Liver (tissue), 9 donors: ENCODE results near the gene ZMYND19. TPM values are rescaled to one million over a fixed set of nuclear protein-coding genes. Genes with fewer than 3 reads are reported as not detected.

Experiments used
- DNase-seq: peaks from one replicate; pipeline ENCODE4 v3.0.0-alpha.2; 2017; ENCODE audit warnings: low spot score
- H3K27ac ChIP-seq, 2 donors: one replicate each; pipeline ENCODE4 v1.7.0; 2013; ENCODE audit warnings: inconsistent platforms in 2 of 2, low read length in 2 of 2, control low read depth in 1 of 2, low read depth in 1 of 2, mild to moderate bottlenecking in 1 of 2
- H3K27me3 ChIP-seq, 4 donors: one replicate each; pipeline versions ENCODE4 v1.6.1 to v1.7.0; 2013; ENCODE audit warnings: low read length in 3 of 4, inconsistent platforms in 1 of 4, mild to moderate bottlenecking in 1 of 4, moderate library complexity in 1 of 4; ENCODE audit not compliant: control insufficient read depth in 4 of 4, insufficient read depth in 4 of 4
- H3K36me3 ChIP-seq, 4 donors: one replicate each; pipeline versions ENCODE4 v1.6.1 to v1.7.0; 2013; ENCODE audit warnings: low read length in 3 of 4, mild to moderate bottlenecking in 3 of 4, low read depth in 1 of 4, moderate library complexity in 1 of 4; ENCODE audit not compliant: control insufficient read depth in 4 of 4, insufficient read depth in 3 of 4
- H3K4me1 ChIP-seq, 4 donors: one replicate each; pipeline versions ENCODE4 v1.6.1 to v1.7.0; 2013; ENCODE audit warnings: low read length in 3 of 4, mild to moderate bottlenecking in 3 of 4, moderate library complexity in 1 of 4; ENCODE audit not compliant: control insufficient read depth in 4 of 4, insufficient read depth in 4 of 4
- H3K4me3 ChIP-seq, 3 donors: one replicate each; pipeline versions ENCODE4 v1.6.1 to v1.7.0; 2013; ENCODE audit warnings: low read length in 3 of 3, control low read depth in 1 of 3, low read depth in 1 of 3, mild to moderate bottlenecking in 1 of 3
- H3K9ac ChIP-seq, 2 donors: one replicate each; pipeline ENCODE4 v1.7.0; 2013; ENCODE audit warnings: low read length in 2 of 2, mild to moderate bottlenecking in 2 of 2, moderate library complexity in 2 of 2, control low read depth in 1 of 2, low read depth in 1 of 2
- H3K9me3 ChIP-seq, 4 donors: one replicate each; pipeline versions ENCODE4 v1.6.1 to v1.7.0; 2013; ENCODE audit warnings: low read length in 3 of 4; ENCODE audit not compliant: control insufficient read depth in 4 of 4
- ATF3 ChIP-seq: IDR thresholded peaks from 2 replicates; pipeline ENCODE4 v1.6.1; 2016; ENCODE audit warnings: antibody characterized with exemption
- EGR1 ChIP-seq, 2 donors: IDR thresholded peaks; 2 replicates each; pipeline ENCODE4 v1.6.1; 2016 to 2018; ENCODE audit warnings: antibody characterized with exemption in 2 of 2, low read depth in 2 of 2
- FOXA1 ChIP-seq: IDR thresholded peaks from 2 replicates; pipeline ENCODE4 v1.6.1; 2016; ENCODE audit warnings: antibody characterized with exemption
- FOXA2 ChIP-seq: IDR thresholded peaks from 2 replicates; pipeline ENCODE4 v1.6.1; 2016; ENCODE audit warnings: antibody characterized with exemption
- HNF4A ChIP-seq, 2 donors: conservative IDR thresholded peaks; 2 replicates each; pipeline ENCODE4 v1.6.1; 2016; ENCODE audit warnings: antibody characterized with exemption in 2 of 2, mild to moderate bottlenecking in 2 of 2
- HNF4G ChIP-seq: IDR thresholded peaks from 2 replicates; pipeline ENCODE4 v1.6.1; 2016; ENCODE audit warnings: antibody characterized with exemption
- JUND ChIP-seq, 2 donors: IDR thresholded peaks; 2 replicates each; pipeline ENCODE4 v1.6.1; 2016; ENCODE audit warnings: antibody characterized with exemption in 2 of 2
- MAX ChIP-seq: IDR thresholded peaks from 2 replicates; pipeline ENCODE4 v1.6.1; 2016; ENCODE audit warnings: antibody characterized with exemption
- RAD21 ChIP-seq, 2 donors: IDR thresholded peaks; 2 replicates each; pipeline ENCODE4 v1.6.1; 2016; ENCODE audit warnings: antibody characterized with exemption in 2 of 2, mild to moderate bottlenecking in 2 of 2
- REST ChIP-seq: IDR thresholded peaks from 2 replicates; pipeline ENCODE4 v1.6.1; 2016; ENCODE audit warnings: antibody characterized with exemption, mild to moderate bottlenecking
- RXRA ChIP-seq, 2 donors: IDR thresholded peaks; 2 replicates each; pipeline ENCODE4 v1.6.1; 2017 to 2018; ENCODE audit warnings: antibody characterized with exemption in 2 of 2, mild to moderate bottlenecking in 1 of 2
- TAF1 ChIP-seq: conservative IDR thresholded peaks from 2 replicates; pipeline ENCODE4 v1.6.1; 2016; ENCODE audit warnings: antibody characterized with exemption, mild to moderate bottlenecking
- YY1 ChIP-seq: IDR thresholded peaks from 2 replicates; pipeline ENCODE4 v1.6.1; 2016; ENCODE audit warnings: antibody characterized with exemption, mild to moderate bottlenecking
- ZBTB33 ChIP-seq: IDR thresholded peaks from 2 replicates; pipeline ENCODE4 v1.6.1; 2016; ENCODE audit warnings: antibody characterized with exemption
- WGBS: extraction: QIAGEN DNeasy Blood & Tissue Kit; methylation state at CpG from one replicate; pipeline ENCODE4 v1.1.7; 2013; 5-methylcytosine and 5-hydroxymethylcytosine counted together
- polyA plus RNA-seq, 2 donors: library from polyadenylated mRNA; stranded (reverse) in 1 of 2; unstranded in 1 of 2; fragments of 200-250 nt in 1 of 2; fragments of >200 nt in 1 of 2; fragmentation: Nextera tagmentation in 1 of 2; extraction: Ambion mirVana in 1 of 2; gene quantifications; one replicate each; pipeline versions ENCODE4 v1.2.1 to v1.2.3, GENCODE V29; 2013 to 2015
- total RNA-seq, 2 donors: library from RNA; depleted of rRNA; stranded (reverse); fragments of >200 nt; gene quantifications; one replicate each; pipeline ENCODE4 v1.2.3, GENCODE V29; 2014
- donor health status: healthy.
- donor health status: healthy.
- donor health status: healthy.
- donor health status: healthy.
- donor health status: healthy.

The ZMYND19 gene
- total and polyA plus RNA-seq, 4 donors: 2.4 to 7.1 (median 7.0) TPM

- TF ChIP-seq MAX: no peak
- TF ChIP-seq HNF4A (conservative IDR thresholded peaks at IDR 0.05): no peak
- TF ChIP-seq ATF3: no peak
- TF ChIP-seq YY1: no peak
- TF ChIP-seq EGR1 (IDR thresholded peaks at IDR 0.05; ENCODE audit: low read depth in 2 of 2): no peak
Observed at GRCh38 chr9:137613738-137614523, 23.6 kb upstream of the ZMYND19 start (continued).

- H3K9ac ChIP-seq: no peak overlapping the region
- 93% methylated on average over 5 of the region's 5 CpGs for WGBS
- H3K4me1 ChIP-seq: peaks cover 13 to 52% (median 32%) of the 10 kb centered on the region in 4 donors
Observed at GRCh38 chr9:137613259-137613658, 22.9 kb upstream of the ZMYND19 start.

More at GRCh38 chr9:137613259-137613658, 22.9 kb upstream of the ZMYND19 start:
- no peak for TF ChIP-seq MAX
- no peak for TF ChIP-seq FOXA2
- no peak for TF ChIP-seq RXRA (IDR thresholded peaks at IDR 0.05)
- no peak for TF ChIP-seq FOXA1
- no peak for TF ChIP-seq RAD21 (IDR thresholded peaks at IDR 0.05)
- no peak for TF ChIP-seq YY1
- no peak for TF ChIP-seq ZBTB33
- no peak for TF ChIP-seq REST
- TF ChIP-seq HNF4G: no peak
- no peak for TF ChIP-seq JUND (IDR thresholded peaks at IDR 0.05)
- TF ChIP-seq TAF1: no peak
- H3K27me3 ChIP-seq: no peaks in the 10 kb centered on the region
- H3K36me3 ChIP-seq: peaks cover 0 to 14% (median 11%) of the 10 kb centered on the region in 4 donors
- no peak overlapping the region for H3K4me3 ChIP-seq
- no peak for DNase-seq
- H3K9me3 ChIP-seq: no peaks in the 10 kb centered on the region
- no peak overlapping the region for H3K27ac ChIP-seq
